HG03045 (cell line): Measurements from ENCODE around the gene PLEKHH1.
"Not testable (repeated sequence)": the region's sequence is repeated elsewhere in the genome, so short reads cannot be mapped to it uniquely, and the experiment has no call there.

ENCODE experiments used
- ATAC-seq: cut with Tn5 transposase; IDR thresholded peaks from one replicate; pipeline ENCODE4 v1.9.1; 2021; ENCODE audit warnings: mild to moderate bottlenecking, moderate library complexity; ENCODE audit not compliant: unreplicated experiment

PLEKHH1 gene

GRCh38 chr14:67529947-67530935 is 2.8 kb upstream of the PLEKHH1 start:
- no peak for ATAC-seq

- ATAC-seq = no peak
Measured at GRCh38 chr14:67532606-67532997, 488 bp upstream of the PLEKHH1 start.

GRCh38 chr14:67533754-67534085 is 630 bp downstream of the PLEKHH1 start:
- ATAC-seq = no peak

- no peak for ATAC-seq
Measured at GRCh38 chr14:67536087-67536486, 3.0 kb downstream of the PLEKHH1 start.

- ATAC-seq = no peak
Measured at GRCh38 chr14:67537736-67538135, 4.6 kb downstream of the PLEKHH1 start.

- ATAC-seq = no peak
Measured at GRCh38 chr14:67538501-67538900, 5.4 kb downstream of the PLEKHH1 start.

GRCh38 chr14:67539116-67539515 is 6.0 kb downstream of the PLEKHH1 start:
- ATAC-seq = no peak

GRCh38 chr14:67541448-67542387 is 8.6 kb downstream of the PLEKHH1 start:
- no peak for ATAC-seq

GRCh38 chr14:67542620-67543019 is 9.5 kb downstream of the PLEKHH1 start:
- not testable (repeated sequence) for ATAC-seq

GRCh38 chr14:67544590-67544989 is 11.5 kb downstream of the PLEKHH1 start:
- ATAC-seq = no peak

- ATAC-seq = no peak
Measured at GRCh38 chr14:67547224-67547780, 14.2 kb downstream of the PLEKHH1 start.

- ATAC-seq = no peak
Measured at GRCh38 chr14:67549734-67550133, 16.6 kb downstream of the PLEKHH1 start.

- no peak for ATAC-seq
Measured at GRCh38 chr14:67551123-67551522, 18.0 kb downstream of the PLEKHH1 start.

GRCh38 chr14:67551940-67552339 is 18.9 kb downstream of the PLEKHH1 start:
- no peak for ATAC-seq

- ATAC-seq = no peak
Measured at GRCh38 chr14:67553547-67553946, 20.5 kb downstream of the PLEKHH1 start.

GRCh38 chr14:67554341-67554740 is 21.3 kb downstream of the PLEKHH1 start:
- no peak for ATAC-seq

- no peak for ATAC-seq
Measured at GRCh38 chr14:67555518-67556090, 22.5 kb downstream of the PLEKHH1 start.

GRCh38 chr14:67556671-67557070 is 23.6 kb downstream of the PLEKHH1 start:
- no peak for ATAC-seq

GRCh38 chr14:67557118-67557517 is 24.0 kb downstream of the PLEKHH1 start:
- no peak for ATAC-seq

GRCh38 chr14:67557656-67558055 is 24.6 kb downstream of the PLEKHH1 start:
- ATAC-seq = no peak

GRCh38 chr14:67559639-67560038 is 26.5 kb downstream of the PLEKHH1 start:
- no peak for ATAC-seq
